AG09319 (cell line): ENCODE results near the gene RBM18.

ENCODE experiments used
- DNase-seq: peaks from one replicate; pipeline ENCODE4 v3.0.0-alpha.2; 2010; ENCODE audit warnings: low read depth; ENCODE audit errors: extremely low read depth
- TF ChIP-seq, protein P1 (sequence below): IDR thresholded peaks from 2 replicates; pipeline ENCODE4 v1.5.1; 2011; ENCODE audit warnings: low read depth, mild to moderate bottlenecking, inconsistent platforms, low read length, moderate library complexity

The RBM18 gene

DNA sequence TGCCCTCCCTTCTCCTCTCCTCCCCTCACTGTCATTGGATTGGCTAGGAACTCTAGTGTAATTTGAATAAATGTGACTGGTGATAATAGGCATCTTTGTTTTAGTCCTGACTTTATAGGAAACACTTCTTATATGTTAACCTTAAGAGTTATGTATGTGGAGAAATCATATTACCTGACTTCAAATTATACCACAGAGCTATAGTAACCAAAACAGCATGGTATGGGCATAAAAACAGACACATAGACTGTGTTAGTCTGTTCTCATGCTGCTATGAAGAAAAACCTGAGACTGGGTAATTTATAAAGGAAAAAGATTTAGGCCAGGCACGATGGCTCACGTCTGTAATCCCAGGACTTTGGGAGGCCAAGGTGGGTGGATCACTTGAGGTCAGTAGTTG, 9.4 kb upstream of the RBM18 start:
- TF ChIP-seq, protein P1, sequence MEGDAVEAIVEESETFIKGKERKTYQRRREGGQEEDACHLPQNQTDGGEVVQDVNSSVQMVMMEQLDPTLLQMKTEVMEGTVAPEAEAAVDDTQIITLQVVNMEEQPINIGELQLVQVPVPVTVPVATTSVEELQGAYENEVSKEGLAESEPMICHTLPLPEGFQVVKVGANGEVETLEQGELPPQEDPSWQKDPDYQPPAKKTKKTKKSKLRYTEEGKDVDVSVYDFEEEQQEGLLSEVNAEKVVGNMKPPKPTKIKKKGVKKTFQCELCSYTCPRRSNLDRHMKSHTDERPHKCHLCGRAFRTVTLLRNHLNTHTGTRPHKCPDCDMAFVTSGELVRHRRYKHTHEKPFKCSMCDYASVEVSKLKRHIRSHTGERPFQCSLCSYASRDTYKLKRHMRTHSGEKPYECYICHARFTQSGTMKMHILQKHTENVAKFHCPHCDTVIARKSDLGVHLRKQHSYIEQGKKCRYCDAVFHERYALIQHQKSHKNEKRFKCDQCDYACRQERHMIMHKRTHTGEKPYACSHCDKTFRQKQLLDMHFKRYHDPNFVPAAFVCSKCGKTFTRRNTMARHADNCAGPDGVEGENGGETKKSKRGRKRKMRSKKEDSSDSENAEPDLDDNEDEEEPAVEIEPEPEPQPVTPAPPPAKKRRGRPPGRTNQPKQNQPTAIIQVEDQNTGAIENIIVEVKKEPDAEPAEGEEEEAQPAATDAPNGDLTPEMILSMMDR: no peak
- no peak for DNase-seq

DNA sequence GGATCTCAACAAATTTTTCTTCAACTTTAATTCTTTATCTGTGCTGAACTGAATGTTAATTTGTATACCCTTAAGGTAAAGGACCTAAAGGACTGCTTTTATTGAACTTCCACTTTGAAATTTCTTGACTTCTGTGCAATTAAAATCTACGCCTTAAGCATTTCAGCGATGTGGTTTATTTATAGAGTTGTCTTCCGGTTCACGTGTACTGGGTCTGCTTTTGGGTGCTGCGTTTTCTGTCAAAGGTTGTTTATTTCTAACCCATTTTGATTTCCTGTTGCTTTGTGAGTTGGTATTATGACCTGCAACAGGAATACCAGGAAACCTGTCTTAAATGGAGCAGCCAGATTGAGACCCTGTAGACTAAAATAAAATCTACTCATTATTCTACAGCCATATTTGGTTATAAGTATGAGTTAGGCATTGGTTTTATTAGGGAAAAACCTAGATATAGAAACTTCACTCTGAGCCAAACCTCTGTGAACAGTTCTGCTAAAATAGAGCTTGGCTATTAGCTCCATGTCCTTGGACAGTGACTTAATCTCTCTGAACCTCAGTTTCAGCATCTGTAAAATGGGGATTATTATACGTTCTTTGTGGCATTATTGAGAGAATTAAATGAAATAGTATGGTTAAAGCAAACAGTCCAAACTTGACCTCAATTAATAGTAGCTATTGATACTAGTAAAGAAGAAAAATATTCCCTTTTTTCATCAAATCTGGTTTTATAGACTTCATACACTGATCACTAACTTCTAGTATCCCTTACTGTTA, 3.6 kb upstream of the RBM18 start:
- no peak for DNase-seq
- TF ChIP-seq, protein P1: no peak

DNA sequence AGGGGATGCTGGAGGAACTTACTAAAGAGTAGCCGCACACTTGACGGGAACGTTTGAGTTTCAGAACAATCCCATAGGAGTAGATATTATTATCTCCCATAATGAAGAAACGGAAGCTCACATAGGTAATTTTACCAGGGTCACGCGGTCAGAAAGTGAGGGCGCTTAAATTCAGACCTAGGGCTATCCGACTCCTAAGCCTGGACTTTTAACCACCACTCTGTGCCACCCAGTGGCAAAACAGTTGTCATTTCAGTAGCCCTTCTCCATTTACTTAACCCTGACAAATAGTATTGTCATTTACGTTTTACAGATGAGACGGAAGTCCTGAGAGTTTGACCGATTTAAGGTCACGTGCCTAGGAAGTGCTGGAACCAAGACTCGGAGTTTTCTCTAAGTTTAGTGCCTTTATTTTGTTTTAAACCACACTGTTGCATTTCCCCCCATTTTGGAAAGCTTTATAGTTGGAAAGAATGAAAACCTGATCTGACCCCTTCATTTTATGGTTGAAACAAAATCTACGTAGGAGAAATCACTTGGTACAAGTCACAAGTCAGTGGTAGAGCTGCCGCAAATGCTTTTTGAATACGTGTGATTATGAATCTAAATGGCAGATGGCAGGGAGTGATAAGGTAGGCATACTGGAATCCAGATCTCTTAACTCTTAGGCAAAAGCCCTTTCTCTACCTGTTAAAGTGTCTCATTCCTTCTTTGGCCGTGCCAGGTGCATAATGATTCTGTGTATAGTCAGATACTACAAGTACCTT, 692 bp upstream of the RBM18 start:
- TF ChIP-seq, protein P1: no peak; the same call in 1 of the 2 replicates
- no peak for DNase-seq

DNA sequence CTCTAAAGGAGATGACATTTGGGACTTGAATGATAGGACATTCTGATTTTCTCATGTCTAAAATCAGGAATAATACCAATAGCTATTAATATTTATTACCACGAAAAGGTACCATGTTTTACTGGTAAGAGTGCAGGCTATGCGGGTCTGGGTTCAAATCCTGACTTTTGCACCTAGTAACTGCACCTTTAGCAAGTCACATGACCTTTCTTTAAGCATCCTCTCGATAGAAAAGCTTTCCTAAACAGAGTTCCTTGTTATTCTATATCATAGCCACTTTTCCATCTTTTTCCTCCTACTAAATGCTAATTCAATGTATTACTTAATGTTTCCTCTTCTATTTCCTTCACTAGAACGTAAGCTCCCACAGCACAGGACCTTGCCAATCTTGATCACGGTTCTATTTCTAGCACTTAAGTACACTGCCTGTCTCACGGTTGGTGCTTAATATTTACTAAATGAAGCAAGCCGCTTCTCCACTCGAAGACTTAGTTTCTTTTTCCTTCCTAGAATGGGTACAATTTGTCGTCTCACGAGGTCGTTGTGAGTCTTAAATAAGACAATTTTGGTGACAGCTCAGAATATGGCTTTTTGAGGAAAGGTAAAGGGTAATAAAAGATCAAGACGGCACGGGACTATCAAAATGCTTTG, 816 bp downstream of the RBM18 start:
- DNase-seq: no peak
- TF ChIP-seq, protein P1: no peak

DNA sequence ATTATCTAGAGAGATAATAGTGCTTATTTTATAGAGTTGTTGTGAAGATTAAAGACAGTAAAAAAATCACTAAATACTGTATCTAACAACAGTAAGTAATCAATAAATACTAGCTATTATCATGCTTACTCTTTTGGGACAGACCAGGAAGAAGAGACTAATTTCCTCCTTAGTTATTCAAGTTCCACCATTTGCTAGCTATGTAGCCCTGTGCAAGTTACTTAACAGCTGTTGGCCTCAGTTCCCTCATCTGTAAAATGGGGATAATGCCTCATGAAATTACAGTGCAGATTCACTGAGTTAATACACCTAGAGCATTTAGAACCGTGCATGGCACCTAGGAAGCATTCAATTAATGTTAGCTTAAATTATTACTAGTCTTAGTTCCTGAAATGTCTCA, 2.6 kb downstream of the RBM18 start:
- TF ChIP-seq, protein P1: no peak
- no peak for DNase-seq

DNA sequence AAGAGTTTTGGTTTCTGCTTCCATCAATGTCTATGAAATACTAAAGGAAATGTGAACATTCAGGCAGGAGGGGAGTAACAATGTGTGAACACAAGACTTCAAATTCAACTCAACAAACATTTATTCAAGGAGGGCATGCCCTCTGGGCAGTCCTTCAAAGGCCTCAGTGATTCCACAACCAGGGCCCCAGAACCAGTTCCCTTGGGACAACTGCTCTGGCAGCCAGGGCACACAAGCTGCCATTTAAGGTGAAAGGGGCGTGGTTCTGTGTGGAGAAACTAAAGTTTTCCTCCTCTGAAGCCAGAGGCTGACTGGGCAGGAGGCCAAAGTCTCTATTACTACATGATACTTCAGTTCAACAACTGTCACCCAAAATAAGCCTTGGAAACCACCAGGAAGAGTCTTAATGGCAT, 3.2 kb downstream of the RBM18 start:
- DNase-seq: no peak
- TF ChIP-seq, protein P1: no peak
